H1 (cell line): Measurements from ENCODE around the gene PTPRO.

Source experiments
- CBX8 ChIP-seq: fragments of 300-800, 300-1000 bp; sonication (generic); IDR thresholded peaks from 2 replicates; pipeline ENCODE4 v1.7.1; 2016; ENCODE audit warnings: low read depth, low read length, borderline replicate concordance
- MAX ChIP-seq: IDR thresholded peaks from 2 replicates; pipeline ENCODE4 v1.6.1; 2012; ENCODE audit warnings: inconsistent platforms
- POLR2A ChIP-seq, 2 experiments: IDR thresholded peaks; 1 replicate in 1 of 2; 2 replicates in 1 of 2; pipeline ENCODE4 v1.6.1; 2011; ENCODE audit warnings: low read depth in 2 of 2, low read length in 2 of 2, mild to moderate bottlenecking in 2 of 2; ENCODE audit errors: control extremely low read depth in 1 of 2
- POLR2AphosphoS5 ChIP-seq: IDR thresholded peaks from 2 replicates; pipeline ENCODE4 v1.6.1; 2011; ENCODE audit warnings: low read depth, low read length
- SUZ12 ChIP-seq: fragments of 200-600 bp; sonication (generic); IDR thresholded peaks from 2 replicates; pipeline ENCODE4 v1.6.1; 2012; ENCODE audit warnings: mild to moderate bottlenecking, inconsistent platforms, low read length, moderate library complexity, mixed read lengths
- USF2 ChIP-seq: IDR thresholded peaks from 2 replicates; pipeline ENCODE4 v1.6.1; 2011; ENCODE audit warnings: low read length, improper control_type of control experiment
- TF ChIP-seq, protein P1 (sequence below), 3 experiments: IDR thresholded peaks; 1 replicate in 2 of 3; 2 replicates in 1 of 3; pipeline versions ENCODE4 v1.5.1 to v1.6.1; 2011; ENCODE audit warnings: low read length in 3 of 3, mild to moderate bottlenecking in 3 of 3, inconsistent platforms in 2 of 3, low read depth in 1 of 3, moderate library complexity in 1 of 3; ENCODE audit not compliant: insufficient read depth in 1 of 3; ENCODE audit errors: control extremely low read depth in 1 of 3

- TF ChIP-seq POLR2AphosphoS5 = no peak
- TF ChIP-seq POLR2A (IDR thresholded peaks at IDR 0.05; ENCODE audit: control extremely low read depth in 1 of 2, low read depth in 2 of 2, low read length in 2 of 2) = no peak
- TF ChIP-seq CBX8 = no peak
- no peak for TF ChIP-seq MAX
- TF ChIP-seq USF2 = no peak
- TF ChIP-seq, protein P1, sequence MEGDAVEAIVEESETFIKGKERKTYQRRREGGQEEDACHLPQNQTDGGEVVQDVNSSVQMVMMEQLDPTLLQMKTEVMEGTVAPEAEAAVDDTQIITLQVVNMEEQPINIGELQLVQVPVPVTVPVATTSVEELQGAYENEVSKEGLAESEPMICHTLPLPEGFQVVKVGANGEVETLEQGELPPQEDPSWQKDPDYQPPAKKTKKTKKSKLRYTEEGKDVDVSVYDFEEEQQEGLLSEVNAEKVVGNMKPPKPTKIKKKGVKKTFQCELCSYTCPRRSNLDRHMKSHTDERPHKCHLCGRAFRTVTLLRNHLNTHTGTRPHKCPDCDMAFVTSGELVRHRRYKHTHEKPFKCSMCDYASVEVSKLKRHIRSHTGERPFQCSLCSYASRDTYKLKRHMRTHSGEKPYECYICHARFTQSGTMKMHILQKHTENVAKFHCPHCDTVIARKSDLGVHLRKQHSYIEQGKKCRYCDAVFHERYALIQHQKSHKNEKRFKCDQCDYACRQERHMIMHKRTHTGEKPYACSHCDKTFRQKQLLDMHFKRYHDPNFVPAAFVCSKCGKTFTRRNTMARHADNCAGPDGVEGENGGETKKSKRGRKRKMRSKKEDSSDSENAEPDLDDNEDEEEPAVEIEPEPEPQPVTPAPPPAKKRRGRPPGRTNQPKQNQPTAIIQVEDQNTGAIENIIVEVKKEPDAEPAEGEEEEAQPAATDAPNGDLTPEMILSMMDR (IDR thresholded peaks at IDR 0.05; ENCODE audit: control extremely low read depth in 1 of 3, insufficient read depth in 1 of 3, low read depth in 1 of 3, low read length in 3 of 3) = no peak
- TF ChIP-seq SUZ12 = no peak
These were observed 173.4 kb downstream of the PTPRO start for GRCh38 chr12:15495746-15496145.
